ENCODE results near the gene SSTR5. TPM values are rescaled to one million over a fixed set of nuclear protein-coding genes. Genes with fewer than 3 reads are reported as not detected.

SSTR5 gene
- total RNA-seq, 6 experiments from 2014 or later, result not detected

GRCh38 chr16:1045310-1045992, 27.1 kb upstream of the SSTR5 start:
- H3K27me3 Mint-ChIP-seq (ENCODE audit: insufficient read depth), result peaks cover 2% of the 10 kb centered on the region; the same call in 1 of the 2 replicates
- H3K36me3 Mint-ChIP-seq (ENCODE audit: low read depth), result no peaks in the 10 kb centered on the region
- no peak for TF ChIP-seq CTCF (IDR thresholded peaks at IDR 0.05)
- no peaks in the 10 kb centered on the region for H3K4me1 Mint-ChIP-seq (ENCODE audit: low read depth)
- no peak overlapping the region for H3K27ac Mint-ChIP-seq
- no peak overlapping the region for H3K4me3 Mint-ChIP-seq
- no peak for DNase-seq
- H3K9me3 Mint-ChIP-seq, result no peaks in the 10 kb centered on the region

- no peak overlapping the region for H3K4me3 Mint-ChIP-seq
- DNase-seq, result no peak
- H3K9me3 Mint-ChIP-seq, result no peaks in the 10 kb centered on the region
- H3K4me1 Mint-ChIP-seq (ENCODE audit: low read depth), result no peaks in the 10 kb centered on the region
- no peak for TF ChIP-seq CTCF (IDR thresholded peaks at IDR 0.05)
- H3K27ac Mint-ChIP-seq, result no peak overlapping the region
- no peaks in the 10 kb centered on the region for H3K36me3 Mint-ChIP-seq (ENCODE audit: low read depth)
- peaks cover 2% of the 10 kb centered on the region; the same call in 1 of the 2 replicates for H3K27me3 Mint-ChIP-seq (ENCODE audit: insufficient read depth)
Observed at GRCh38 chr16:1045993-1046911, 26.3 kb upstream of the SSTR5 start.

GRCh38 chr16:1047123-1047522, 25.4 kb upstream of the SSTR5 start:
- TF ChIP-seq CTCF (IDR thresholded peaks at IDR 0.05), result no peak
- H3K27ac Mint-ChIP-seq, result no peak overlapping the region
- H3K36me3 Mint-ChIP-seq (ENCODE audit: low read depth), result no peaks in the 10 kb centered on the region
- H3K4me1 Mint-ChIP-seq (ENCODE audit: low read depth), result no peaks in the 10 kb centered on the region
- H3K27me3 Mint-ChIP-seq (ENCODE audit: insufficient read depth), result peaks cover 2% of the 10 kb centered on the region; the same call in 1 of the 2 replicates
- DNase-seq, result no peak
- no peak overlapping the region for H3K4me3 Mint-ChIP-seq
- H3K9me3 Mint-ChIP-seq, result no peaks in the 10 kb centered on the region

- peaks cover 2% of the 10 kb centered on the region; the same call in 1 of the 2 replicates for H3K27me3 Mint-ChIP-seq (ENCODE audit: insufficient read depth)
- no peaks in the 10 kb centered on the region for H3K9me3 Mint-ChIP-seq
- DNase-seq, result no peak
- no peak overlapping the region for H3K4me3 Mint-ChIP-seq
- H3K27ac Mint-ChIP-seq, result no peak overlapping the region
- H3K4me1 Mint-ChIP-seq (ENCODE audit: low read depth), result no peaks in the 10 kb centered on the region
- no peak for TF ChIP-seq CTCF (IDR thresholded peaks at IDR 0.05)
- H3K36me3 Mint-ChIP-seq (ENCODE audit: low read depth), result no peaks in the 10 kb centered on the region
Observed at GRCh38 chr16:1047801-1048200, 24.7 kb upstream of the SSTR5 start.

- Mint-ChIP-seq H3K9me3 (no peaks in the 10 kb centered on the region), H3K36me3 (ENCODE audit: low read depth) (no peaks in the 10 kb centered on the region), H3K4me3 (no peak overlapping the region), H3K4me1 (ENCODE audit: low read depth) (no peaks in the 10 kb centered on the region), H3K27me3 (ENCODE audit: insufficient read depth) (peaks cover 3% of the 10 kb centered on the region; the same call in 1 of the 2 replicates), H3K27ac (no peak overlapping the region)
- TF ChIP-seq CTCF (IDR thresholded peaks at IDR 0.05), result no peak
- no peak for DNase-seq
Observed at GRCh38 chr16:1048442-1049112, 24.0 kb upstream of the SSTR5 start.
